Adrenal gland (tissue), 5 donors: ENCODE results near the gene PIEZO2.

Experiments
- POLR2A ChIP-seq, 2 donors: fragments of 450-650 bp; IDR thresholded peaks; one replicate each; pipeline ENCODE4 v1.6.1; 2017; ENCODE audit warnings: antibody characterized with exemption in 2 of 2, mild to moderate bottlenecking in 2 of 2, moderate library complexity in 1 of 2
- TF ChIP-seq, protein P1 (sequence below), 6 experiments: fragments of 450-650 bp in 4 of 6; fragments of 200-600 bp in 2 of 6; sonication (generic) in 1 of 6; IDR thresholded peaks; 1 replicate in 5 of 6; 2 replicates in 1 of 6; pipeline versions ENCODE4 v1.5.1 to v1.8.0; 2016 to 2021; ENCODE audit warnings: antibody characterized with exemption in 6 of 6, mild to moderate bottlenecking in 2 of 6, moderate library complexity in 1 of 6
- donor health status: DM: no; HTN: no; CAD: no.

DNA sequence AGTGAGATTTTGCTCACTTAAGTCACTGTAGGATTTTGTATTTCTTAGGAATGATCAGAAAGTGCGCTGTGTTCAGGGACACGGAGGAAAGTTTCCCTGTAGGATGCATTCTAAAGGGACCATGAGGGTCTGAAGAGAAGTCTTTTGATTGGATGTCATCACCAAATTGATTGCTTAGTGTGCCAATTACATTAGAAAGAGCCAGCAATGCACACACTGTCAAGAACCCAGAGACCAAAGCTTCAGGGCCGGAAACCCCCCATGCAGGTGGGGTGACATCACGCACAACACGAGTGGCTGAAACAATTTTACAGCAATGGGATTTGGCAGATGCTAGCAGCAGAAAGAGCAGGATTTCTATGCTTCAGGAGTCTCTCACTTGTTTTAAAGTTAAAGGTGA is 381.1 kb downstream of the PIEZO2 start:
- TF ChIP-seq, protein P1, sequence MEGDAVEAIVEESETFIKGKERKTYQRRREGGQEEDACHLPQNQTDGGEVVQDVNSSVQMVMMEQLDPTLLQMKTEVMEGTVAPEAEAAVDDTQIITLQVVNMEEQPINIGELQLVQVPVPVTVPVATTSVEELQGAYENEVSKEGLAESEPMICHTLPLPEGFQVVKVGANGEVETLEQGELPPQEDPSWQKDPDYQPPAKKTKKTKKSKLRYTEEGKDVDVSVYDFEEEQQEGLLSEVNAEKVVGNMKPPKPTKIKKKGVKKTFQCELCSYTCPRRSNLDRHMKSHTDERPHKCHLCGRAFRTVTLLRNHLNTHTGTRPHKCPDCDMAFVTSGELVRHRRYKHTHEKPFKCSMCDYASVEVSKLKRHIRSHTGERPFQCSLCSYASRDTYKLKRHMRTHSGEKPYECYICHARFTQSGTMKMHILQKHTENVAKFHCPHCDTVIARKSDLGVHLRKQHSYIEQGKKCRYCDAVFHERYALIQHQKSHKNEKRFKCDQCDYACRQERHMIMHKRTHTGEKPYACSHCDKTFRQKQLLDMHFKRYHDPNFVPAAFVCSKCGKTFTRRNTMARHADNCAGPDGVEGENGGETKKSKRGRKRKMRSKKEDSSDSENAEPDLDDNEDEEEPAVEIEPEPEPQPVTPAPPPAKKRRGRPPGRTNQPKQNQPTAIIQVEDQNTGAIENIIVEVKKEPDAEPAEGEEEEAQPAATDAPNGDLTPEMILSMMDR (IDR thresholded peaks at IDR 0.05): no peak
- no peak for TF ChIP-seq POLR2A (IDR thresholded peaks at IDR 0.05)
